HEK293 (cell line): ENCODE data around the gene VPS51.

Source experiments
- CTCF ChIA-PET: fragments of 350-600 bp; formaldehyde crosslinking; extraction: SDS; loops from one replicate; lab custom pipeline; 2021; ENCODE audit warnings: antibody characterized with exemption; lab: Yijun Ruan, JAX
- POLR2A ChIA-PET: fragments of 300-600 bp; formaldehyde crosslinking; extraction: SDS; loops from one replicate; lab custom pipeline; 2020; ENCODE audit warnings: antibody characterized with exemption, inconsistent platforms; lab: Yijun Ruan, JAX
- H3K27ac ChIP-seq: fragments of 200-500 bp; sonication (Bioruptor generic); 2 replicates; pipeline ENCODE4 v1.5.1; 2014; ENCODE audit warnings: low read depth, low read length, control low read depth, inconsistent platforms; ENCODE audit errors: extremely low read depth
- H3K36me3 ChIP-seq, 2 experiments: fragments of 200-500 bp in 1 of 2; sonication (Bioruptor generic) in 1 of 2; 1 replicate in 1 of 2; 2 replicates in 1 of 2; pipeline ENCODE4 v1.5.1; 2014 to 2017; ENCODE audit warnings: inconsistent platforms in 2 of 2, low read length in 2 of 2; ENCODE audit not compliant: control insufficient read depth in 2 of 2, insufficient read depth in 1 of 2
- H3K4me1 ChIP-seq: fragments of 200-500 bp; sonication (Bioruptor generic); 2 replicates; pipeline ENCODE4 v1.5.1; 2014; ENCODE audit warnings: mild to moderate bottlenecking, low read length, inconsistent platforms; ENCODE audit not compliant: control insufficient read depth, insufficient read depth
- H3K4me3 ChIP-seq: 2 replicates; pipeline ENCODE4 v1.5.1; 2011; ENCODE audit warnings: low read depth, mild to moderate bottlenecking, control low read depth, low read length, moderate library complexity
- H3K9me3 ChIP-seq: fragments of 200-500 bp; sonication (Bioruptor generic); 2 replicates; pipeline ENCODE4 v1.5.1; 2014; ENCODE audit warnings: low read depth, low read length, inconsistent platforms; ENCODE audit not compliant: control insufficient read depth, insufficient read depth
- EGR2 ChIP-seq: fragments of 450-650 bp; formaldehyde crosslinking; IDR thresholded peaks from 2 replicates; pipeline ENCODE4 v1.5.1; 2016; ENCODE audit warnings: low read depth, missing biosample characterization, missing genetic modification characterization
- GLIS2 ChIP-seq: fragments of 450-650 bp; formaldehyde crosslinking; IDR thresholded peaks from 2 replicates; pipeline ENCODE4 v1.5.1; 2016; ENCODE audit warnings: missing biosample characterization, missing genetic modification characterization
- KLF10 ChIP-seq: fragments of 450-650 bp; IDR thresholded peaks from 2 replicates; pipeline ENCODE4 v1.5.1; 2018; ENCODE audit warnings: missing biosample characterization, mild to moderate bottlenecking, missing genetic modification characterization
- KLF7 ChIP-seq: fragments of 450-650 bp; formaldehyde crosslinking; IDR thresholded peaks from 2 replicates; pipeline ENCODE4 v1.5.1; 2016; ENCODE audit warnings: missing biosample characterization, missing genetic modification characterization, borderline replicate concordance
- MYNN ChIP-seq: fragments of 450-650 bp; formaldehyde crosslinking; IDR thresholded peaks from 2 replicates; pipeline ENCODE4 v1.5.1; 2016; ENCODE audit warnings: missing biosample characterization, missing genetic modification characterization, borderline replicate concordance
- PRDM10 ChIP-seq: fragments of 450-650 bp; formaldehyde crosslinking; IDR thresholded peaks from 2 replicates; pipeline ENCODE4 v1.5.1; 2016; ENCODE audit warnings: missing biosample characterization, missing genetic modification characterization
- SCRT2 ChIP-seq: fragments of 450-650 bp; formaldehyde crosslinking; IDR thresholded peaks from 2 replicates; pipeline ENCODE4 v1.5.1; 2016; ENCODE audit warnings: missing biosample characterization, missing genetic modification characterization
- TCF7L2 ChIP-seq: IDR thresholded peaks from 2 replicates; pipeline ENCODE4 v1.6.1; 2011; ENCODE audit warnings: low read depth, mild to moderate bottlenecking, inconsistent platforms, low read length, moderate library complexity, borderline replicate concordance
- YY1 ChIP-seq: fragments of 450-650 bp; formaldehyde crosslinking; IDR thresholded peaks from 2 replicates; pipeline ENCODE4 v1.5.1; 2018; ENCODE audit warnings: missing biosample characterization, missing genetic modification characterization
- ZBTB17 ChIP-seq: fragments of 450-650 bp; formaldehyde crosslinking; IDR thresholded peaks from 2 replicates; pipeline ENCODE4 v1.5.1; 2016; ENCODE audit warnings: missing biosample characterization, missing genetic modification characterization
- ZFHX2 ChIP-seq: fragments of 450-650 bp; formaldehyde crosslinking; conservative IDR thresholded peaks from 2 replicates; pipeline ENCODE4 v1.5.1; 2016; ENCODE audit warnings: missing biosample characterization, missing genetic modification characterization
- ZNF10 ChIP-seq: fragments of 450-650 bp; formaldehyde crosslinking; IDR thresholded peaks from 2 replicates; pipeline ENCODE4 v1.5.1; 2017; ENCODE audit warnings: missing biosample characterization, missing genetic modification characterization
- ZNF114 ChIP-seq: fragments of 450-650 bp; formaldehyde crosslinking; IDR thresholded peaks from 2 replicates; pipeline ENCODE4 v1.5.0; 2017; ENCODE audit warnings: missing biosample characterization, missing genetic modification characterization
- ZNF184 ChIP-seq: fragments of 450-650 bp; IDR thresholded peaks from 2 replicates; pipeline ENCODE4 v1.5.1; 2018; ENCODE audit warnings: missing biosample characterization, mild to moderate bottlenecking, missing genetic modification characterization
- ZNF223 ChIP-seq: fragments of 450-650 bp; formaldehyde crosslinking; IDR thresholded peaks from 2 replicates; pipeline ENCODE4 v1.5.1; 2016; ENCODE audit warnings: missing biosample characterization, missing genetic modification characterization
- ZNF324 ChIP-seq: fragments of 450-650 bp; formaldehyde crosslinking; IDR thresholded peaks from 2 replicates; pipeline ENCODE4 v1.5.1; 2016; ENCODE audit warnings: missing biosample characterization, missing genetic modification characterization
- ZNF394 ChIP-seq: fragments of 450-650 bp; formaldehyde crosslinking; IDR thresholded peaks from 2 replicates; pipeline ENCODE4 v1.5.1; 2016; ENCODE audit warnings: missing biosample characterization, missing genetic modification characterization, mild to moderate bottlenecking, moderate library complexity, borderline replicate concordance
- ZNF398 ChIP-seq: fragments of 450-650 bp; formaldehyde crosslinking; IDR thresholded peaks from 2 replicates; pipeline ENCODE4 v1.5.1; 2017; ENCODE audit warnings: missing biosample characterization, missing genetic modification characterization
- ZNF426 ChIP-seq: fragments of 450-650 bp; formaldehyde crosslinking; IDR thresholded peaks from 2 replicates; pipeline ENCODE4 v1.5.1; 2017; ENCODE audit warnings: missing biosample characterization, missing genetic modification characterization, mild to moderate bottlenecking, inconsistent platforms, moderate library complexity
- ZNF530 ChIP-seq: fragments of 450-650 bp; formaldehyde crosslinking; IDR thresholded peaks from 2 replicates; pipeline ENCODE4 v1.5.1; 2016; ENCODE audit warnings: low read depth, missing biosample characterization, missing genetic modification characterization
- ZNF548 ChIP-seq: fragments of 450-650 bp; formaldehyde crosslinking; IDR thresholded peaks from 2 replicates; pipeline ENCODE4 v1.5.1; 2016; ENCODE audit warnings: missing biosample characterization, missing genetic modification characterization
- ZNF621 ChIP-seq: fragments of 450-650 bp; formaldehyde crosslinking; IDR thresholded peaks from 2 replicates; pipeline ENCODE4 v1.5.1; 2017; ENCODE audit warnings: missing biosample characterization, missing genetic modification characterization
- ZNF624 ChIP-seq: fragments of 450-650 bp; formaldehyde crosslinking; IDR thresholded peaks from 2 replicates; pipeline ENCODE4 v1.5.1; 2017; ENCODE audit warnings: missing biosample characterization, missing genetic modification characterization
- ZNF654 ChIP-seq: fragments of 450-650 bp; formaldehyde crosslinking; IDR thresholded peaks from 2 replicates; pipeline ENCODE4 v1.5.1; 2016; ENCODE audit warnings: low read depth, missing biosample characterization, missing genetic modification characterization
- ZNF660 ChIP-seq: fragments of 450-650 bp; IDR thresholded peaks from 2 replicates; pipeline ENCODE4 v1.5.1; 2018; ENCODE audit warnings: missing biosample characterization, mild to moderate bottlenecking, missing genetic modification characterization
- ZNF664 ChIP-seq: fragments of 450-650 bp; formaldehyde crosslinking; IDR thresholded peaks from 2 replicates; pipeline ENCODE4 v1.5.1; 2016; ENCODE audit warnings: missing biosample characterization, missing genetic modification characterization
- ZNF692 ChIP-seq: fragments of 450-650 bp; formaldehyde crosslinking; IDR thresholded peaks from 2 replicates; pipeline ENCODE4 v1.5.1; 2016; ENCODE audit warnings: missing biosample characterization, missing genetic modification characterization
- ZSCAN16 ChIP-seq: fragments of 450-650 bp; formaldehyde crosslinking; IDR thresholded peaks from 2 replicates; pipeline ENCODE4 v1.5.1; 2016; ENCODE audit warnings: missing biosample characterization, missing genetic modification characterization
- ZSCAN4 ChIP-seq: fragments of 450-650 bp; formaldehyde crosslinking; IDR thresholded peaks from 2 replicates; pipeline ENCODE4 v1.5.1; 2017; ENCODE audit warnings: missing biosample characterization, missing genetic modification characterization

Gene VPS51

GRCh38 chr11:65095974-65096806 lies at the start of gene VPS51:
Gene VPS51, plus strand, starts transcription at chr11:65096214. Its CDS starts 37 bp downstream, at chr11:65096251.
- H3K9me3 ChIP-seq: no peaks in the 10 kb centered on the region
- H3K36me3 ChIP-seq: peaks cover 0 to 8% of the 10 kb centered on the region in 2 experiments; a peak in 2 of 3 replicates
- H3K4me1 ChIP-seq: peaks cover 3% of the 10 kb centered on the region; the same call in 1 of the 2 replicates
- ChIA-PET POLR2A (interaction anchor here (1.2 to 2.6 kb wide), 10 partner anchors 11 to 318 kb away, joined by 4 to 24 read pairs (median 6); partner anchors contain the start of genes ARL2, CDCA5, FAU and MRPL49), CTCF (interaction anchor here (0.5 to 8.8 kb wide), 3 partner anchors 16 to 219 kb away, joined by 3 to 110 read pairs (median 3); partner anchors contain the start of gene TM7SF2)
- peak within 1 kb of the TSS; percentile 60; the same call in 1 of the 2 replicates for H3K27ac ChIP-seq
- H3K4me3 ChIP-seq: peak within 1 kb of the TSS; percentile 61
- TF ChIP-seq KLF10 (tag by site-specific recombination): peak; percentile 85; the same call in 1 of the 2 replicates
- TF ChIP-seq TCF7L2: no peak
- TF ChIP-seq ZNF426 (tag by site-specific recombination): no peak
- TF ChIP-seq ZNF654 (tag by site-specific recombination): peak; percentile 14; the same call in 1 of the 2 replicates
- TF ChIP-seq ZNF692 (tag by site-specific recombination): peak; percentile 71
- TF ChIP-seq ZNF530 (tag by site-specific recombination): peak; percentile 29; the same call in 1 of the 2 replicates
- no peak for TF ChIP-seq ZNF548
- TF ChIP-seq EGR2 (tag by site-specific recombination): peak; percentile 50
- peak; percentile 97 for TF ChIP-seq ZNF660
- TF ChIP-seq ZNF184 (tag by site-specific recombination): peak; percentile 72; the same call in 1 of the 2 replicates
- TF ChIP-seq ZNF223 (tag by site-specific recombination): no peak
- TF ChIP-seq ZSCAN16: 0 out of 2 replicates have a peak, but pooled peaks have one; percentile 21
- TF ChIP-seq SCRT2 (tag by site-specific recombination): 0 out of 2 replicates have a peak, but pooled peaks have one; percentile 39
- peak; percentile 53; the same call in 1 of the 2 replicates for TF ChIP-seq ZNF664
- peak; percentile 62; the same call in 1 of the 2 replicates for TF ChIP-seq ZNF394 (tag by site-specific recombination)
- peak; percentile 55 for TF ChIP-seq ZSCAN4 (tag by site-specific recombination)
- peak; percentile 96 for TF ChIP-seq KLF7 (tag by site-specific recombination)
- TF ChIP-seq ZNF398: 0 out of 2 replicates have a peak, but pooled peaks have one; percentile 20
- peak; percentile 98 for TF ChIP-seq ZNF324
- TF ChIP-seq ZNF10: peak; percentile 59; the same call in 1 of the 2 replicates
- TF ChIP-seq ZNF624 (tag by site-specific recombination): 0 out of 2 replicates have a peak, but pooled peaks have one; percentile 63
- peak; percentile 61; the same call in 1 of the 2 replicates for TF ChIP-seq MYNN (tag by site-specific recombination)
- TF ChIP-seq ZNF114: no peak
- TF ChIP-seq GLIS2: peak; percentile 67
- peak; percentile 53 for TF ChIP-seq ZFHX2 (tag by site-specific recombination)
- TF ChIP-seq PRDM10 (tag by site-specific recombination): peak; percentile 56
- peak; percentile 79 for TF ChIP-seq ZBTB17 (tag by site-specific recombination)
- TF ChIP-seq YY1: peak; percentile 96
- no peak for TF ChIP-seq ZNF621
